Daoy (cell line): Measurements from ENCODE around the gene TRAPPC2L. TPM values are rescaled to one million over a fixed set of nuclear protein-coding genes. Genes with fewer than 3 reads are reported as not detected.

Experiments used
- DNase-seq: peaks from one replicate; pipeline ENCODE4 v3.0.0-alpha.2; 2015; ENCODE audit warnings: low read depth
- total RNA-seq: library from RNA; depleted of rRNA; stranded (reverse); fragments of >200 nt; shearing (Covaris generic); gene quantifications from 2 replicates; pipeline ENCODE4 v1.2.3, GENCODE V29; 2014

Gene TRAPPC2L
- total RNA-seq, 1 experiment from 2014 or later = 27.7 TPM

- no peak for DNase-seq
Measured at GRCh38 chr16:88839745-88840599, 17.0 kb upstream of the TRAPPC2L start.

- DNase-seq = no peak
Measured at GRCh38 chr16:88840600-88841215, 16.2 kb upstream of the TRAPPC2L start.

- no peak for DNase-seq
Measured at GRCh38 chr16:88841521-88842307, 15.2 kb upstream of the TRAPPC2L start.

GRCh38 chr16:88842308-88842756, 14.6 kb upstream of the TRAPPC2L start:
- no peak for DNase-seq

- no peak for DNase-seq
Measured at GRCh38 chr16:88842806-88843205, 14.1 kb upstream of the TRAPPC2L start.

GRCh38 chr16:88843256-88843655, 13.7 kb upstream of the TRAPPC2L start:
- no peak for DNase-seq

GRCh38 chr16:88844419-88845036, 12.4 kb upstream of the TRAPPC2L start:
- no peak for DNase-seq

- peak; percentile 25 for DNase-seq
Measured at GRCh38 chr16:88846088-88846487, 10.8 kb upstream of the TRAPPC2L start.

- DNase-seq = no peak
Measured at GRCh38 chr16:88847654-88848053, 9.3 kb upstream of the TRAPPC2L start.

GRCh38 chr16:88848557-88848956, 8.4 kb upstream of the TRAPPC2L start:
- DNase-seq = no peak

- DNase-seq = no peak
Measured at GRCh38 chr16:88850531-88851199, 6.3 kb upstream of the TRAPPC2L start.

- DNase-seq = no peak
Measured at GRCh38 chr16:88851616-88852015, 5.3 kb upstream of the TRAPPC2L start.

GRCh38 chr16:88853325-88853941, 3.5 kb upstream of the TRAPPC2L start:
- DNase-seq = no peak

GRCh38 chr16:88854306-88855111, 2.4 kb upstream of the TRAPPC2L start:
- DNase-seq = no peak

- DNase-seq = no peak
Measured at GRCh38 chr16:88855176-88855575, 1.8 kb upstream of the TRAPPC2L start.

- DNase-seq = no peak
Measured at GRCh38 chr16:88855736-88856121, 1.2 kb upstream of the TRAPPC2L start.

GRCh38 chr16:88856122-88856827, 652 bp upstream of the TRAPPC2L start:
- DNase-seq = no peak

GRCh38 chr16:88857728-88858339, 907 bp downstream of the TRAPPC2L start:
- peak; percentile 71 for DNase-seq
